Type B pancreatic cell (in vitro differentiated cells): ENCODE data around the gene FOXP3. TPM values are rescaled to one million over a fixed set of nuclear protein-coding genes. Genes with fewer than 3 reads are reported as not detected.

ENCODE experiments used
- DNase-seq: peaks from one replicate; pipeline ENCODE4 v3.0.0; 2021; ENCODE audit warnings: mixed read lengths; ENCODE audit not compliant: unreplicated experiment; ENCODE audit errors: extremely low spot score
- H3K27ac Mint-ChIP-seq: 2 replicates; pipeline ENCODE4 v1.8.0; 2021; ENCODE audit warnings: mild to moderate bottlenecking, mixed read lengths
- H3K27me3 Mint-ChIP-seq: 2 replicates; pipeline ENCODE4 v1.8.0; 2021; ENCODE audit warnings: mixed read lengths
- H3K36me3 Mint-ChIP-seq: 2 replicates; pipeline ENCODE4 v1.8.0; 2021; ENCODE audit warnings: mixed read lengths
- H3K4me1 Mint-ChIP-seq: one replicate; pipeline ENCODE4 v1.8.0; 2021; ENCODE audit warnings: mixed read lengths; ENCODE audit not compliant: unreplicated experiment
- H3K4me3 Mint-ChIP-seq: 2 replicates; pipeline ENCODE4 v1.8.0; 2021; ENCODE audit warnings: mild to moderate bottlenecking, mixed read lengths
- H3K9me3 Mint-ChIP-seq: 2 replicates; pipeline ENCODE4 v1.8.0; 2021; ENCODE audit warnings: mixed read lengths
- total RNA-seq: library from RNA; stranded (reverse); gene quantifications from 2 replicates; pipeline ENCODE4 v1.2.1, GENCODE V29; 2021; ENCODE audit warnings: low replicate concordance
- TF ChIP-seq, protein P1 (sequence below): fragments of 200-600 bp; sonication (generic); conservative IDR thresholded peaks from 2 replicates; pipeline ENCODE4 v1.5.0; 2021; ENCODE audit warnings: antibody characterized with exemption, mild to moderate bottlenecking

Gene FOXP3
- total RNA-seq, 1 donor from 2014 or later: 0.58 TPM

DNA sequence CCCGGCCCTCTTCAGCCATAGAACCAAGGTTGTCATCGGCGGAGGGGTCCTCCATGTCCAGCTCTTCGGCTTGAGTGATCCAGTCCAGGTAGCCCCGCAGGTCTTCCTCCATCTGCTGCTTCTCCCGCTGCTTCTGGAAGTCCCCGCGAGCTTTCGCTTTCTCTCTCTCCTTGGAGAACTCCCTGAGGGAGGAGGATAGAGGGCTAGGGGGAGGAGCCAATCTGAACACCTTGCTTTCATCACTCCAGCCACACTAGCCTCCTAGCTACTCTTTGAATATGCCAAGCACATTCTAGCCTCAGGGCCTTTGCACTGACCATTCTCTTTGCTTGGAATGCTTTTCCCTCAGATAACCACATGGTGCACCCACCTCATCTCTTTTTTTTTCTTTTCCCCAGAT, 37.6 kb downstream of the FOXP3 start:
- no peak overlapping the region for H3K4me3 Mint-ChIP-seq

DNA sequence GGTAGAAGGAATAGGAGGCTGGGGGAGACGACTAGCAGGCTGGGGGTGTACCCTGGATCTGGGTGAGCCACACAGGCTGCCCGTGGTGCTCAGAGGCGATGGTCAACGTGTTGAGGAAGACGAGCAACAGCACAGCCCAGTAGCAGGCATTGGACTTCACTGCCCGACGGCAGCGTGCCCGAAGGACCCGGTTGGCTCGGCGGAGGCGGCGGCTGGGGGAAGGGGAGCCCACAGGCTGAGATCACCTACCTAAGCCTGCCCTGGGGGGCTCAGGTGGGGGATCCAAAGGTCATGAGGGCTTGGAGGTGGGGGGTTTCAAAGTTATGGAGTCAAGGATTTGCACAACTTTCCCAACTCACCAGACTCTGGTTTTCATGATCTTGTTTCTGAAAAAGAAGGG, 38.7 kb downstream of the FOXP3 start:
- no peak overlapping the region for H3K4me3 Mint-ChIP-seq
- no peak overlapping the region for H3K27ac Mint-ChIP-seq
- DNase-seq: no peak
- H3K36me3 Mint-ChIP-seq: no peaks in the 10 kb centered on the region
- peaks cover 8% of the 10 kb centered on the region for H3K9me3 Mint-ChIP-seq
- H3K27me3 Mint-ChIP-seq: peaks cover 34% of the 10 kb centered on the region
- no peaks in the 10 kb centered on the region for H3K4me1 Mint-ChIP-seq
- TF ChIP-seq, protein P1, sequence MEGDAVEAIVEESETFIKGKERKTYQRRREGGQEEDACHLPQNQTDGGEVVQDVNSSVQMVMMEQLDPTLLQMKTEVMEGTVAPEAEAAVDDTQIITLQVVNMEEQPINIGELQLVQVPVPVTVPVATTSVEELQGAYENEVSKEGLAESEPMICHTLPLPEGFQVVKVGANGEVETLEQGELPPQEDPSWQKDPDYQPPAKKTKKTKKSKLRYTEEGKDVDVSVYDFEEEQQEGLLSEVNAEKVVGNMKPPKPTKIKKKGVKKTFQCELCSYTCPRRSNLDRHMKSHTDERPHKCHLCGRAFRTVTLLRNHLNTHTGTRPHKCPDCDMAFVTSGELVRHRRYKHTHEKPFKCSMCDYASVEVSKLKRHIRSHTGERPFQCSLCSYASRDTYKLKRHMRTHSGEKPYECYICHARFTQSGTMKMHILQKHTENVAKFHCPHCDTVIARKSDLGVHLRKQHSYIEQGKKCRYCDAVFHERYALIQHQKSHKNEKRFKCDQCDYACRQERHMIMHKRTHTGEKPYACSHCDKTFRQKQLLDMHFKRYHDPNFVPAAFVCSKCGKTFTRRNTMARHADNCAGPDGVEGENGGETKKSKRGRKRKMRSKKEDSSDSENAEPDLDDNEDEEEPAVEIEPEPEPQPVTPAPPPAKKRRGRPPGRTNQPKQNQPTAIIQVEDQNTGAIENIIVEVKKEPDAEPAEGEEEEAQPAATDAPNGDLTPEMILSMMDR: no peak

More for the DNA sequence above, 37.6 kb downstream of the FOXP3 start:
- Mint-ChIP-seq H3K27me3 (peaks cover 28% of the 10 kb centered on the region), H3K9me3 (peaks cover 8% of the 10 kb centered on the region), H3K27ac (no peak overlapping the region), H3K4me1 (no peaks in the 10 kb centered on the region), H3K36me3 (no peaks in the 10 kb centered on the region)
- DNase-seq: no peak
- TF ChIP-seq, protein P1: no peak

DNA sequence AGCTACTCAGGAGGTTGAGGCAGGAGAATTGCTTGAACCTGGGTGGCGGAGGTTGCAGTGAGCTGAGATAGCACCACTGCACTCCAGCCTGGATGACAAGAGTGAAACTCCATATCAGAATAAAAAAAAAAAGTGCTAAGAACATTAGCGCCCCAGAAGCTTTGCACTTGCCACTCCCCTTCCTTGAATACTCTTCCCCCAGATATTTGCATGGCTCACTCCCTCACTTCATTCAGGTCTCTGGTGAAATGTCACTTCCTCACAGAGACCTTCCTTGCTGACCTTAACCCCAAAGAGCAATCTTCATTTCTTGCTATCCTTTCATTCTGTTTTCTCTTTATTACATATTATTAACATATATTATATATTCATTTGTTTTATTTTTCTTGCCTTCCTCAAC, 42.6 kb downstream of the FOXP3 start:
- no peaks in the 10 kb centered on the region for H3K9me3 Mint-ChIP-seq
- TF ChIP-seq, protein P1: no peak

DNA sequence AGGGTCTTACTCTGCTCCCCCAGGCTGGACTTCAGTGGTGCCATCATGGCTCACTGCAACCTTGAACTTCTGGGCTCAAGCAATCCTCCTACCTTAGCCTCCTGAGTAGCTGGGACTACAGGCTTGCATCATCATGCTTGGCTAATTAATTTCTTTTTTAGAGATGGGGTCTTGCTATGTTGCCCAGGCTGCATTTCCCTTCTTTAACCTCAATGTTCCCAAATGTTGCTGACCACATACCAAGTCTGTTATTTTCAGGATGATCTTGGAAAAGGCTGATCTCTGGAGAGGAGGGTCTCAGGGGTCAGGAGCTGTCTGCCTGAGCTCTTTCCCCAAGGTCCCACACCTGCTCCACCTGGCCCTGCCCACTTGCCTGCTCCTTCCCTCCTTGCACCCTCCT, 44.4 kb downstream of the FOXP3 start:
- TF ChIP-seq, protein P1: no peak

More for the DNA sequence above, 42.6 kb downstream of the FOXP3 start:
- DNase-seq: no peak
- Mint-ChIP-seq H3K27ac (no peak overlapping the region), H3K36me3 (no peaks in the 10 kb centered on the region), H3K27me3 (peaks cover 33% of the 10 kb centered on the region), H3K4me3 (no peak overlapping the region), H3K4me1 (no peaks in the 10 kb centered on the region)

DNA sequence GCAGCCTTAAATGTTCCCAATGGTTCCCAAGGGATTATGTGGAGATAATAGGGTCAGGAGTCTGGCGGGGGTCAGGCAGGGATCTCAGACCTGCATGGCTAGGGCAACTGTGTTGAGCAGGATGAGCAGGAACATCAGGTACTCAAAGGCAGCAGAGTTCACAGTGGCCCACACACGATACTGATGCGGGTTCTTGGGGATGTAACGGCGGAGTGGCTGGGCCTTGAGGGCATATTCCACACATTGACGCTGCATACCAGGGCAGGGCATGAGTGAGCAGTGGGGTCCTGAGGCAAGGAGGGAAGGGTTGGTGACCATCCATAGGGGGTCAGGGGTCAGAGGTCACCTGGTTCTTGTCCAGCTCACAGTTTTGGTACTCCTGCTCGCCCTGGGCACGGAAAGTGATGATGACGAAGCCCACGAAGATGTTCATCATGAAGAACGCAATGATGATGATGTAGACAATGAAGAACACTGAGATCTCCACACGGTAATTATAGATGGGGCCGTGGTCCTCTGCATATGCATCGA, 49.4 kb downstream of the FOXP3 start:
- Mint-ChIP-seq H3K9me3 (no peaks in the 10 kb centered on the region), H3K27ac (no peak overlapping the region), H3K4me3 (no peak overlapping the region), H3K4me1 (no peaks in the 10 kb centered on the region), H3K27me3 (peaks cover 4% of the 10 kb centered on the region), H3K36me3 (no peaks in the 10 kb centered on the region)
- DNase-seq: no peak
- TF ChIP-seq, protein P1: no peak

More for the DNA sequence above, 44.4 kb downstream of the FOXP3 start:
- H3K27ac Mint-ChIP-seq: no peak overlapping the region
- no peak overlapping the region for H3K4me3 Mint-ChIP-seq
- no peaks in the 10 kb centered on the region for H3K9me3 Mint-ChIP-seq
- H3K27me3 Mint-ChIP-seq: peaks cover 28% of the 10 kb centered on the region
- DNase-seq: no peak
- H3K36me3 Mint-ChIP-seq: no peaks in the 10 kb centered on the region
- H3K4me1 Mint-ChIP-seq: no peaks in the 10 kb centered on the region

DNA sequence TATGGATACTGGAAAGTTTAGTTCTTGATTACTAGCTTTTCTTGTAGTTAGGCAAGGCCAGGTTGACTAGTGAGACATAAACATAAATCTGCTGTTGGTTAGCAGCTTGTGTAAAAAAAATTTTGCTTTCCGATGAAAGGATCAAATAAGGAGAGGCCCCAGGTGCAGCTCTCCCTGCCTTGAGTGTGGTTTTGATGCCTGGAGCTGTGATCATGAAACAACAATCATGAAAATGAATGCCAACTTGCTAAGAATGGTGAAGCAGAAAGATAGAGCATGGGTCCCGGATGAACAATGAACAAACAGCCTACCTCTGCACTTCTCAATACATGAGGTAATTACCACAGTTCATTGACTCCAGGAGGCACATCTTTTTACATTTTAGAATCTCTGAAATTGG, 50.1 kb downstream of the FOXP3 start:
- H3K9me3 Mint-ChIP-seq: no peaks in the 10 kb centered on the region
- no peak overlapping the region for H3K4me3 Mint-ChIP-seq
- no peaks in the 10 kb centered on the region for H3K27me3 Mint-ChIP-seq

More for the DNA sequence above, 50.1 kb downstream of the FOXP3 start:
- Mint-ChIP-seq H3K4me1 (no peaks in the 10 kb centered on the region), H3K36me3 (no peaks in the 10 kb centered on the region), H3K27ac (no peak overlapping the region)
- TF ChIP-seq, protein P1: no peak
- no peak for DNase-seq
